ENCODE data around the gene SPATA7.

- no peak for TF ChIP-seq CTCF (IDR thresholded peaks at IDR 0.05; ENCODE audit: low read depth, low read length, missing input control)
- no peak for TF ChIP-seq ZBTB33 (IDR thresholded peaks at IDR 0.05)
- no peak for TF ChIP-seq YY1 (IDR thresholded peaks at IDR 0.05)
Measured at GRCh38 chr14:88352698-88353097, 32.8 kb upstream of the SPATA7 start.
